A673 (cell line): ENCODE measurements around the gene FGF12. TPM values are rescaled to one million over a fixed set of nuclear protein-coding genes. Genes with fewer than 3 reads are reported as not detected.

Experiments
- BruUV-seq: library from RNA; stranded (reverse); fragments of 400-500 nt; replicated peaks from 2 replicates; lab custom pipeline; 2021; lab: Mats Ljungman, UMichigan
- CTCF ChIA-PET: fragments of 300-600 bp; sonication (Branson Sonifier 250); formaldehyde crosslinking; loops from one replicate; lab custom pipeline; 2022; ENCODE audit warnings: antibody characterized with exemption; lab: Charles Lee
- POLR2A ChIA-PET: fragments of 300-600 bp; sonication (Branson Sonifier 250); formaldehyde crosslinking; loops from one replicate; lab custom pipeline; 2022; ENCODE audit warnings: antibody characterized with exemption; ENCODE audit not compliant: low non-redundant PET; lab: Charles Lee
- DNase-seq: peaks from one replicate; pipeline ENCODE4 v3.0.0-alpha.2; 2015; ENCODE audit warnings: low spot score
- H3K27ac ChIP-seq: fragments of 200-600 bp; sonication (generic); 2 replicates; pipeline ENCODE4 v1.5.1; 2016; ENCODE audit warnings: mixed run types, low read depth, mild to moderate bottlenecking, mixed read lengths, antibody characterized with exemption, low read length; ENCODE audit not compliant: poor library complexity, severe bottlenecking
- H3K27me3 ChIP-seq: fragments of 200-600 bp; sonication (generic); replicated peaks from 2 replicates; pipeline ENCODE4 v1.6.1; 2017; ENCODE audit warnings: mixed run types, low read depth, mild to moderate bottlenecking, mixed read lengths, antibody characterized with exemption, low read length; ENCODE audit not compliant: insufficient read depth, poor library complexity
- H3K36me3 ChIP-seq: fragments of 200-600 bp; sonication (generic); 2 replicates; pipeline ENCODE4 v1.6.1; 2016; ENCODE audit warnings: mixed run types, mild to moderate bottlenecking, mixed read lengths, antibody characterized with exemption, low read length; ENCODE audit not compliant: insufficient read depth, poor library complexity, severe bottlenecking
- H3K4me1 ChIP-seq: fragments of 200-600 bp; sonication (generic); 2 replicates; pipeline ENCODE4 v1.6.1; 2017; ENCODE audit warnings: mixed run types, mild to moderate bottlenecking, mixed read lengths, antibody characterized with exemption, low read length; ENCODE audit not compliant: insufficient read depth, poor library complexity, severe bottlenecking
- H3K4me3 ChIP-seq: fragments of 200-600 bp; sonication (generic); 2 replicates; pipeline ENCODE4 v1.5.1; 2016; ENCODE audit warnings: low read depth, mixed run types, mild to moderate bottlenecking, mixed read lengths, low read length; ENCODE audit not compliant: poor library complexity, severe bottlenecking
- H3K9me3 ChIP-seq: fragments of 200-600 bp; sonication (generic); 2 replicates; pipeline ENCODE4 v1.6.1; 2016; ENCODE audit warnings: mixed run types, low read depth, mild to moderate bottlenecking, mixed read lengths, antibody characterized with exemption, low read length; ENCODE audit not compliant: poor library complexity, severe bottlenecking
- CTCF ChIP-seq: fragments of 300-800, 200-600 bp; sonication (generic); conservative IDR thresholded peaks from 2 replicates; pipeline ENCODE4 v1.5.1; 2017; ENCODE audit warnings: low read depth, mild to moderate bottlenecking, antibody characterized with exemption, low read length, moderate library complexity, mixed read lengths
- EZH2 ChIP-seq: fragments of 200-600 bp; sonication (generic); IDR thresholded peaks from 2 replicates; pipeline ENCODE4 v1.6.1; 2017; ENCODE audit warnings: borderline replicate concordance, low read depth, mild to moderate bottlenecking, mixed read lengths, antibody characterized with exemption, low read length; ENCODE audit not compliant: poor library complexity, severe bottlenecking
- intact Hi-C: fragments of 100-400 bp; cut with micrococcal nuclease; formaldehyde crosslinking; loops from one replicate; pipeline ENCODE4 v1.10.0; 2022; ENCODE audit not compliant: unreplicated experiment
- total RNA-seq: library from RNA; stranded (reverse); gene quantifications from 2 replicates; pipeline ENCODE4 v1.2.3, GENCODE V29; 2021

The FGF12 gene
- total RNA-seq, 1 experiment from 2014 or later = 2.3 TPM

DNA sequence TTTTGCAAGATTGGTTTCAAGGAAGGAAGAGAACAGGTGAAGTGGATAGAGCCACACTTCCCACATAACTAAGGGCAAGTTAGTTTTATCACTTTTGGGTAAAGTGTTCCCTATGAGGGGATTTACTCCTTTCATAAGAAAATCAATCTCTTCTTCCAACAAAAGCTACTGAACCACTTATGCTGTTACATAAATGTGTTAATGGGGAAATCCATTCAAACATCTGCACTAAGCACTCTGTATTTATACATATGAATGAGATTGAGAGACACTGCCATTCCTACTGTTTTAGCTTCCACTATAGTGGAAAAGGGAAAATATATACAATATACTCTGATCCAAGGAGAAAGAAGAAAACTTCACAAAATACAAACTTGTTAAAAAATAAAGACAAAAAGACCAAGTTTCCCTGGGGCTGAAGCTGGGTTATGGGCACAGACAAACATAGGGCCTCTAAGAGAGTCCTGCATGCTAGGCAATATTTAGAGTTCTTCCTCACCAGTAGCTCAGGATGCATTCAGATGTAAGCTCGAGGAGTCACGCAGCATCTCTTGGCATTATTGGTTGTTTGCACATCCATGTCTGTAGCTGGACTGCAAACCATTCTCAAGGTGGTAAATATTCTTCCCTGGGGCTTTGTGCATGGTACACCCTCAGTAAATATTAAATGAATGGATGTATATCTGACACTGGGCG is 454.2 kb downstream of the FGF12 start:
- TF ChIP-seq EZH2 (no peak), CTCF (no peak)
- no peak overlapping the region for H3K4me3 ChIP-seq
- H3K36me3 ChIP-seq = no peaks in the 10 kb centered on the region
- no peak overlapping the region for H3K27ac ChIP-seq
- no TSS peak for BruUV-seq
- DNase-seq = no peak
- no peaks in the 10 kb centered on the region for H3K9me3 ChIP-seq
- H3K27me3 ChIP-seq = no peaks in the 10 kb centered on the region
- POLR2A ChIA-PET = no interaction called here
- intact Hi-C loops = no loop called here
- CTCF ChIA-PET = no interaction called here
- H3K4me1 ChIP-seq = peaks cover 15% of the 10 kb centered on the region

DNA sequence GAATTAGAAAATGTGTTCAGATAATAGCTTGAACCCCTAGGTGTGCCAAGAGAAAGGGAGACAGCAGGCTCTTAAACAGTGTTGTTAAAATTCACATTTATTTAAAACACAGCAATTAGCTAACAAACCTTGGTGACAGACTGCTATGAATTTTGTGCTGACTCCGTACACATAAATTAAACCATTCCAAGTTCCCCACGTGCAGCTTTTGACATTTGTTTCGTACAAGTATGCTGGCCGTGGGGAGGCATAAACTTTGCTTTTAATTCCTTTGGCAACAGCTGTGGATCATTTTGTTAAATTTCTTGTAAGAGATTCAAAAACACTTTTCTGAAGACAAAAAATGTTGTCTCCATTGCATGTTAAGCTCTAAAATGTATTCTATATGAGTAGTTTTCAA is 465.3 kb downstream of the FGF12 start:
- BruUV-seq = no TSS peak
- peaks cover 22% of the 10 kb centered on the region for H3K4me1 ChIP-seq
- H3K27ac ChIP-seq = no peak overlapping the region
- no peak for TF ChIP-seq EZH2
- no peak for TF ChIP-seq CTCF
- POLR2A ChIA-PET = no interaction called here
- H3K27me3 ChIP-seq = no peaks in the 10 kb centered on the region
- no peak overlapping the region for H3K4me3 ChIP-seq
- DNase-seq = no peak
- H3K9me3 ChIP-seq = no peaks in the 10 kb centered on the region
- H3K36me3 ChIP-seq = no peaks in the 10 kb centered on the region
- CTCF ChIA-PET = no interaction called here
- intact Hi-C loops = no loop called here

DNA sequence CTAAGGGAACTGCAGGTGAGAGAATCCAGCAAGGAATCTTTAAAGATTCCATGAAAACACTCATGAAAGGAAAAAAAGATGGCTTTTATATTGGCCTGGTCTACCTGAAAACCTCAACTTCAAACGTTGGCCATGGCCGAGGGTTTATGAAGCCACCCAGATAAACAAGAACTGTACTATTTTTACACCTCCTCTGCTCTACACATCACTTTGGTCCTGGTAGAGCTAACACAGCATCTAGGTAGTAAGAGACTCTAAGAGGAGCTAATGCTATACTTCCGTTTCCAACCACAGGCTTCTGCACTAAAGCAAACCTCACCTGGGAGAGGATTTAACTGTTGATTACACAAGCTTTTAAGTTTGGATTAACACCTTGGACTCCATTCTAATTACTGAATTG is 466.2 kb downstream of the FGF12 start:
- Histone ChIP-seq H3K4me1 (peaks cover 21% of the 10 kb centered on the region), H3K27me3 (no peaks in the 10 kb centered on the region), H3K4me3 (no peak overlapping the region), H3K27ac (no peak overlapping the region), H3K36me3 (no peaks in the 10 kb centered on the region), H3K9me3 (no peaks in the 10 kb centered on the region)
- intact Hi-C loops = no loop called here
- no TSS peak for BruUV-seq
- CTCF ChIA-PET = no interaction called here
- POLR2A ChIA-PET = no interaction called here
- no peak for DNase-seq
- no peak for TF ChIP-seq CTCF
- no peak for TF ChIP-seq EZH2
